HT-29 (cell line): ENCODE results near the gene MPPED1. TPM values are rescaled to one million over a fixed set of nuclear protein-coding genes. Genes with fewer than 3 reads are reported as not detected.

Experiments used
- DNase-seq: peaks from one replicate; pipeline ENCODE4 v3.0.0-alpha.2; 2015; ENCODE audit warnings: low spot score
- total RNA-seq: library from RNA; depleted of rRNA; stranded (reverse); fragments of >200 nt; shearing (Covaris generic); gene quantifications from 2 replicates; pipeline ENCODE4 v1.2.3, GENCODE V29; 2014; rRNA removed

The MPPED1 gene
- total RNA-seq, 1 experiment from 2014 or later = not detected

DNA sequence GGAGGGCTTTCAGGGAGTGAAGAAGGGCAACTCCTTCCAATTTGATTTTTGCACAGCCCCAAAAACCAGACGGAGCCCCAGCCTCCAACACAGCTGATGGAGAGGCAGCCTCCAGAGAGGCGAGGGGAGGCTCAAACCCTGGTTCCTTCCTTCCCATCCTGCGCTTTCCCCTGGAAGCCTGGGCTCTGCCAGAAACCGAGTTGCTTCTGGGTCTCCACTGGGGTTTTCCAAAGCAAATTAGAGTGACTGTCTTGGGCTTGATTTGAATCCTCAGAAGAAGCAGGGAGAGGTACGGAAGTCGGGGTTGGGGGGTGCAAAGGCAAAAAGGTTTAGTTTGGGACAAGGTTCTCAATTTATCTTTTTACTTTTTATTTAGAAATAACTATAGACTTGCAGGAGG, 129.2 kb downstream of the MPPED1 start:
- no peak for DNase-seq

DNA sequence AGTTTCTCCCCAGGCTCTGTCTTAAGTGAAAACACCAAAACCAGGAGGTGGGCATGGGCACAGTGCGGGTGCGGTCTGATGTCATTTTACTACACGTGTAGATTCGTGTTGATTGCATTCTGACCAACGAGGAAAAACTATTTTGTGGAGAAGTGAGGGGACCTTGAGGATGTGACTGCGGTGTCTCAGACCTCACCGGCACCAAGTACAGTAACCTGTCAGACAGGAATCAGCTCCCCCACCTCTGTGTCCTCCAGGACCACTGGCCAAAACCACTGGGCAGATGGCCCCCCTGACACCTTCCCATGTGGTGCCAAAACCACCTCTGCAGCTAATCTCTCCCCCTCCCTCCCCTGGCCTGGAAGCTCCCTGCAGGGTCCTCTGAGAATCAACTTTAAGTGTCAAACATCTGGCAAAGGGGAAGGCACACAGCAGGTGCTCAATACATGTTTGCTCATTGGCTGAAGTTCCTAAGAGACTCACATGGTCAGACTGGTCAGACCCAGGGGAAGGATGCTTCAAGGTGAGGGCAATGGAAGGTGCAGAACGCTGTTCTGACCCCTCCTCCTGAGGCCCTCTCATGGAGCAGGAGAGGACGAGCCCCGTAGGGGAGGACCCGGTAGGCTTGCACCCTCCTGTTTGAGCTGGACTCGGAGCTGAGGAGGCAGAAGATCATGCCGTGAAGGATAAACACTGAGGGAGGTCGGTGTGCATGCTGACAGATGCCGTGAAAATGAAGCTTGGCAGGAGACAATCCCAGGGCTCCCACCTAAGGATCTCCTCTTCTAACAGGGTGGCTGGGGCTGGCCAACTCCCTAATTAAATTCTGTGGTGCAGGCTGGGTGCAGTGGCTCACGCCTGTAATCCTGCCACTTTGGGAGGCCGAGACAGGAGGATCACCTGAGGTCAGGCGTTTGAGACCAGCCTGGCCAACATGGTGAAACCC, 129.9 kb downstream of the MPPED1 start:
- no peak for DNase-seq

DNA sequence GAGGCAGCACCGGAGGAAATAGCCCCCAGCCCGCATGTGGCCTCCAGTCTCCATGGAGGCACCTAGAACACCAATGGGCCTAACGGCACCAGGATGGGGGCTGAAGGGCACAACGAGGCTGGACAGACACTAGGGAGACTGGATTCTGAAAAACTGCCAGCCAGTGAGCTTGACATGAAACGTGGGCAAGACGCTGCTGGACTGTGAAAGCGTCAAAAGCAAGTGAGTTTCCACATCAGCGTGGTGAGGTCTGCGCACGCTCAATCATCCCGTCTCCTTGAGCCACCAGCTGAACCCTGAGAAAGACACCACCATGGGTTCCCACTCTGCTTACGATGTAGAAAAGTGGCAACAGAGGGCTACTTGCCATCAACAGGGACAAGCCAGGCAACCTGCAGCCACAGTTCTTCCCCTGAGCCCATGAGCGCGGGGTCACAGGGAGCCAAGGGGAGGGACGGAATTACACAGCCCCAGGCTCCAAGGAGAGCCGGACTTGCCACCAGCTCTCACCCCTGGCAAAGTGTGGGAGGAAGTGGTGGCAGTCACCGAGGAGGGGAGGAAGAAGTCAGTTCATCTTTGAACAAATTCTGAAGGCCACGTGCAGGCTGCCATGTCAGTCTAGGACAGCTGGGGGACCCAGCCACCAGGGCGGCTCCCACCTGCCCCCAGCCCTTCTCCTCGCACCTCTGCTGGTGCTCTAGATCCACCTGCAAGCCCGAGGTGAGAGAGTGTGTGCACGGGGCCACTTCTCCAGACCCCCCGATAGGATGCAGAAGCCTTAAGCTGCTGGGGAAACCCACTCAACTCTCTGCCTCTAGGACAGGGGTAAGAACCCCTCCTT, 131.1 kb downstream of the MPPED1 start:
- no peak for DNase-seq

DNA sequence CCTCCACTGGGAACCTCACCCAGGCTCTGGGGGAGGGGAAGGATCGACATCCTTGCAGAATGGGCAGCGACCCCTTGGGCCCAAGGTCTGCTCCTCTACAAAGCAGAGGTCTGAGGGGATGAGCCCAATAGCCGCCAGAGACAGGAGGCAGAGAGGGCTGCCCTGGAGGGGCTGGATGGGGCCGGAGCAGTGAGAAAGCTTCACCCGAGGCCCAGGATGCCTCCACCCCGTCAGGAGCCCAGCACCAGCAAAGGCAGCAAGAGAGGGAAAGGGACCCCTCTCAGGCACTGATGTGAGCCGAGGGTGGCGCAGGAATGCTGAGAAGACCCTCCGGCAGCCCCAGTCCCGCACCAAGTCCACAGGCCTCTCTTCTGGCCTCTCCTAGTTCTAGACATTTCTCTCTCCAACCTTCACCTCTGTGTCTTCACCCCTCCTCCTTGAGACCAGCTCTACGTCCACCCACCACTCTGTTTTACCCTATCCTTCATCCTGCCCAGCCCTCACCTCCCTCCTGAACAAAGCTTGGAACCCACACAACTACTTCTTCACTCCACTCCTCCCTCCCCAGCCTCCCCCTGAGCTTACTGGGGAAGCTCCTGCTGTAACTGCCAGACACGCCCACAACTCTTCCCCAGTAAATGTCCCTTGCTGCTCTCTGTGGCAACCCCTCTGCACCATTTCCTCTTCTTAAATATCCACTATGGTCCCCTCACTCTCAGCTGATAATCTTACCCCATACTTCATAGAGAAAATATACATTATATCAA, 131.9 kb downstream of the MPPED1 start:
- no peak for DNase-seq

DNA sequence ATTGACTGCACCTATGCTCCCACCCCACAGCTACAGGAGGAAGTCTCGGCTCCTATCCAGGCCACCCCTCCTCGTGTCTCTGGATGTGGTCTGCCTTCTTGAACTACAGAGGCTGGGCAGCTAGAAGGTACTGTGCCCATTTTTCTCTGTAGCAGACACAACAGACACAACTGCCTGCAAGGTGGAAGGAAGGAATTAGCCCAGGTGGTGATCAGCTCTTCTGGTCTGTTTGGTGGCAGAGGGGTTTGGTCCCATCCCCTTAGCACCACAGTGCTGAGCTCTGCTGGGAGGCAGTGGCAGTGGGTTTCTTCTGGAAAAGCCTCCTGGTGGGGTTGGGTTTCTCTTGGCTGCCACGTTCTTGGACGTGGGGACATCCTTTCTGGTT, 132.5 kb downstream of the MPPED1 start:
- no peak for DNase-seq

DNA sequence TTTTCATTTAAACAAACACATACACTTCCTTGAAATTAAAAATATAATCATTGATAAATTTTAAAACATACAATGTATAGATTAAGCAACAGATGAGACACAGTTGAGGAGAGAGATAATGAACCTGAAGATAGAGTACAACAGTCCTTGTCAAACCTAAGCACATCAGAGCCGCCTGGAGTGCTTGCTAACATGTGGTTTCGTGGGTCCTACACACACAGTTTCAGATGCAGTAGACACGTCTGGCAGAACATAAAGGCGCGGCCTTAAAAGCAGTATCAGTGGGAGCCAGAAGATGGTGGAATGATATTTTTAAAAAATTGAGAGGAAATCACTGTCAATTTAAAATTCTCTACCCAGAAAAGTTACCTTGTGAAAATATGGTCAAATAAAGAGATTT, 134.4 kb downstream of the MPPED1 start:
- DNase-seq = no peak

DNA sequence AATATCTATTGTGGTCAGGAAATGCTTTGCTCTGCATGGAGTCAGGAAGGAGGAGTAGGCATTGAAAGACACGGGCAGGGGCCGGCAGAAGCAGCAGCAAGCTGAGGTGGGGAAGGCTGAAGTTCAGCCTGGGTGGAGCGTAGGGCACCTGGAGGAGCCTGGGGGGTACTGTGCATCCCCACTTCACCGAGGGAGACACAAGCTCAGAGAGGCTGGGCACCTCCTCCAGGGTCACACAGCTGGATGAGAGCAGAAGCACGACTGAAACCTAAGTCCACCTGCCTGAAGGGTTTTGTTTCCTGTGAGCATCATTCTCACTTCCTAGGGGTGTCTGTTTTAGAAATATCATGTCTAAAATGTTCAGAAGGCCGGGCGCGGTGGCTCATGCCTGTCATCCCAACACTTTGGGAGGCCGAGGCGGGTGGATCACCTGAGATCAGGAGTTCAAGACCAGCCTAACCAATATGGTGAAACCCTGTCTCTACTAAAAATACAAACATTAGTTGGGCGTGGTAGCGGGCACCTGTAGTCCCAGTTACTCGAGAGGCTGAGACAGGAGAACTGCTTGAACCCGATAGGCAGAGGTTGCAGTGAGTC, 138.3 kb downstream of the MPPED1 start:
- DNase-seq = no peak

DNA sequence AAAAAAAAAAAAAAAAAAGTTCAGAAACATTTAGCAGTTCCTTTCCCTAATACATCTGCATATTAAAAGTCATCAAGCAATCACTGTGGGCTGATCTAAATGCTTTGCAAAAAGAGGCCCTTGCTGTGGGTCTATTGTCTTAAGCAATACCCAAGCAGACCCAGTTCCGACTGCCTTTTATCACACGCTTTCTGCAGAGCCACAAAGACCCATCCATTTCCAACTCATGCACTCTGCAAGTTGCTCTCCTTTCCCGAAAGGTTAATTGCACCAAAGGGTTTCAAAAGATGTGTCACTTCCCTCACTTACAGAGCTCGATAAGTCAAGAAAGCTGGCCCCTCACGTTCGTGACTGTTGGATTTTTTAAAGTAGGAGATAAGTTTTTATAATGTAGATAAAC, 138.9 kb downstream of the MPPED1 start:
- no peak for DNase-seq

DNA sequence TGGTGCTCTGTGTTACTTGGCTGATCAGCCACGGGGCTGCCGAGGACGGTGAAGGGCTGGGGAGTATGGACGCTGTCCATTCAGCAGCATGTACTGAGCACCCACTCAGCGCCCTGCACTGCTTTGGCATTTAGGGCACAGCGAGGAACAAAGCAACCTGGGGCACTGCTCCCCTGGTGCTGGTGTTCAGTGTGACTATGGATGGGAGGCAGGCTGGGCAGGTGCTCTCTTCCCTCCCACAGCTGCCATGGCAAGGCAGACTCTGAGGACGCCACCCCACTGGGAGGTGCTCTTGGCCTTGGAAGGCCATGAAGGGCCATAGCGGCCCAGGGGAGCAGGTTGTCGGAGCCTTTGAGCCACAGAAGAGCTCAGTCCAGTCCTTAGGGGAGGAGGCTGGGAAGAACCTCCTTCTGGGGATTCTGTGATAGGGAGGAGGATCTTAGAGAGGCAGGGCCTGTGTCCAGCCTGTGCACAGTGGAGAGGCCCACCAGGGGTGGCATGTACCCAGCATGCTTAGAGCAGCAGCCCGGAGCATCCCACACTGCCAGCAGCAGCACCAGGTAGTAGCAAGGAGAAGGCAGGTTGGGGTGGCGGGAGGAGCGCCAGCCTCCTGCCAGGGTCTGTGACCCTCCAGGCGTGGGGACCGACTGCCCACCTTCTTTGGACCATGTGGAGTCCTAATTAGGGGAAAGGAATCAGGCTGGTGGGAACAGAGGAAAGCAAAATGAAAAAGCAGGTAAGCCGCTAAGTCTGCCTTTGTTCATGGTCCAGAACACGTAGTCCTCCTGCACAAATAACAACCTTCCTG, 141.8 kb downstream of the MPPED1 start:
- DNase-seq = no peak

DNA sequence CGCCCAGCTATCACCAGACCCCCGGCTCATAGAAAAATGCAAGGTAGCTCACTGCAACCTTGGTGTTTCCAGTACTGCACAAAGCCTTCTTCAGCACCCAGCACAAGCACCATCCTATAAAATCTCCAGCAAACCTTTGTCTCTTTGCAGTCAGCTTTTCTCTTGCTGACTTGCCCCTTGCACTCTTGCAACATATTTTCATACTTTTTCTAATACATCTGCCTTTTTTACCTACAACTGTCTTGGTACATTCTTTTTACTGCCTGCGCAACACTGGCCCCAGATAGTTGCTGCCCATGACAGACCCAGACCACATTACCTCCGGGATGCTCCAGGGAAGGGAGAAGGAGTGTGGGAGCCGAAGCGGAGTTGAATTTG, 142.4 kb downstream of the MPPED1 start:
- no peak for DNase-seq

DNA sequence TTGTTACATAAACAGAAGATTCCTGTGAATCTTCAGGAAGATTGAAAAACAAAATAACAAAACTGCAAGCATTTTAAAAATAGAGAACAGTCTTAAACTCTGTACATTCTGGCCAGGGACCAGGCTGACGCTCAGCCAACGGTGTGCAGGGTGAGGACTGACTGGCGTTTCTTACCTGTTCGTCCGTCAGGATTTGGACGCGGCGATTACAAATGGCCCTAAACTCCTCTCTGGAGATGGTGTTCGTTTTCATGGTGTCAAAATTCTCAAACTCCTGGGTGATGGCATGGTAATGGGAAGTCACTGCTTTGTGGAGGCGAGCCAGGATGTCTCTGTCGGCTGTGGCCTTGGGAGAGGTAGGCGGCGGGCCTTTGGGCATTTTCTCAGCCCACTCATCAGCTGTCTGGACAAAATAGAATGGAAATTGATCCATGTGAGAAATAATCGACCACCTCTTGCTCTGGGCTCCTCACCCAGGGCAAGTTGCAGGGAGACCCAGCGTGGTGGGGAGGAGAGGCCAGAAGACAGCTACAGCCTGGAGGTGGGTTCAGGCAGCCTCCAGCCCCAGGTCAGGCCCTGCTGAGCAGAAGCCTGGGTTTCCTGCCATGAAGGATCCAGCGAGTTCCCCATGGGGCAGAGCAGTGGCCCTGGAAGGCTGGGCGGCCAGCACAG, 143.0 kb downstream of the MPPED1 start:
- DNase-seq = no peak

DNA sequence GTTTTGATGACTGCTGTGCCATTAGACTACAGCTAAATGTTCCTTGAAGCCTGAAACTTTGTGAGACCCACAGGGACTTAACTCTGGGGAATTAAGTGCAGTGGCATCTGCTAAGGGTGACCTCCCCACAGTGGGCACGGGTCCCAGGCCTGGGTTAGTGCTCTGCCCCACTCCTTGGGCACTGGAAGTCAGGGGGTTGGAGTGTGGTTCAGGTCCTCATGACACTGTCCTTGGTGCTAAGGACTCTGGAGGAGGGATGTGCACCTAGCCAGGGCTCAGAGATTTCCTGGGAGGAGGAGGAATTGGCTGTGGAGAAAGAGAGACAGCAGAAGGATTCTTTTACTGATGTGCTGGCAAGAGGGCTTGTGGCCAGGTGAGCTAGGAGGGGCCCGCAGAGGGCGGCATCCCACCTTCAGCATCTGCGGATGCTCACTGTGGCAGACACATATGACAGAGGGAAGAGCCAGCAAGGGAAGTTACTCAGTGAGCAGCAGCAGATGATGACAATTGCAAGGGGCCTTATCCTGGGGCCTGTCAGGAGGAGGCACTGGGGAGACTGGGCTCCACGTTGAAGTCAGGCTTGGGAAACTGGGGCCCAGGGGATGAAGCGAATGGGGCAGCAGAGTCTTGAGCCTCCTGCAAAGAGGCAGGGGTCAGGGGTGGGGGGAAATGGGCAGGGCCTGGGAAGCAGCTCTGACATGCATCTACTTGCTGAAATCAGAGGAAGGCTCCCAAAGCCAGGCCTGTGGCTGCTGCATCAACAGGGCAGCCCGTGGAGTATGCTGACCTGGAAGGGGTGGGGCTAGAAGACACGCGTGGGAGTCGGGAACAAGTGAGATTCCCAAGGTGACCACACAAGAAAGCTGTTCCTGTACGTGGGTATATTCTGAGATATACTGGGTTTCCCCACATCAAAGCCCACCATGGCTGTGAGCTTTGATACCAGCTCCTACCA, 144.0 kb downstream of the MPPED1 start:
- DNase-seq = no peak

Other genes starting within 250 kb of the MPPED1 start
- gene TTLL12, start 224.9 kb upstream of the MPPED1 start, total RNA-seq = 102 and 110 TPM in 2 replicates
- gene SCUBE1, start 68.6 kb upstream of the MPPED1 start, total RNA-seq = 0.03 TPM in 1 of 2 replicates, not detected in the other